Kasumi-1 (cell line): Measurements from ENCODE around the gene CNTLN.
"Not testable (repeated sequence)": the region's sequence is repeated elsewhere in the genome, so short reads cannot be mapped to it uniquely, and the experiment has no call there.

Experiments used
- DNase-seq, 2 experiments: peaks; one replicate each; lab custom pipeline; 2025; lab: John Stamatoyannopoulos, UW

Gene CNTLN

DNA sequence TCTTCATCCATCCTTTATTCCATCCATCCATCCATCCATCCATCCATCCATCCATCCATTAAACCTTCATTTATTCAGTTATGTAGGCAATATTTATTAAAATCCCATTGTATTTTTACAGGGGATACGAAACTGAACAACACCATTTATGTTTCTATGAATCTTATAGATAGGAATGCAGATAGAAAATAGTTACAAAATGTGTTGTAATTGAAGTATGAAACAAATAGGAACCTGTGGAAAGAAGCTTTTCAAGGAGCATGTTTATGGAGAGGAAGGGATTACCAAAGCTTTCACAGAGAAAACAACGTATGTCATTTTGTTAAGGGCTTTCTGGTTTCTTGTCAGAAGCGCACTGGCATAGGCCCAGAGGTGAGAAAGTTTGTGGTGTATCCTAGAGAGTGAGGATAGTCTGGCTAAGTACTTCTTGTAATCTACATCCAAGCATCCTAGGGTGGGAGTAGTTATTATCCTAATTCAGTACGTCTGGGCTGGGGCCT lies 184.0 kb downstream of the CNTLN start:
- DNase-seq = no peak

DNA sequence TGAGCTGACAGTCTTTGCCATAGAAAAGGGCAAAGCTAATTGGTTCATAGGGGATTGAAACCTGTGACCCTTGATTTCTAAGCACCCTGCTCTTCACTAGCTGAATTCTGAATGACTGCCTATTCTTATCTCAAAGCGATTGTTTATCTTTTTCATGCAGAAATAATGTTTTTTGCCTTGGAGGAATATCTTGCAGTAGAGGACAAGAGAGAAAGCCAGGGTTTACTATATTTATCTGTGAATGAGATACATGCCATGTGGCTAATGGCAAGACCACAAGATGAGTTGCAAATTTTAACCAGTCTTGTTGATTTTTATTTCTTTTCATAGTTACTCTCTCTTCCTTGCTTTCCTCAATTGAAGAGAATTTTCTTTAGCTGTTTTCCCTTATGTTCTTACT lies 185.0 kb downstream of the CNTLN start:
- DNase-seq = no peak

DNA sequence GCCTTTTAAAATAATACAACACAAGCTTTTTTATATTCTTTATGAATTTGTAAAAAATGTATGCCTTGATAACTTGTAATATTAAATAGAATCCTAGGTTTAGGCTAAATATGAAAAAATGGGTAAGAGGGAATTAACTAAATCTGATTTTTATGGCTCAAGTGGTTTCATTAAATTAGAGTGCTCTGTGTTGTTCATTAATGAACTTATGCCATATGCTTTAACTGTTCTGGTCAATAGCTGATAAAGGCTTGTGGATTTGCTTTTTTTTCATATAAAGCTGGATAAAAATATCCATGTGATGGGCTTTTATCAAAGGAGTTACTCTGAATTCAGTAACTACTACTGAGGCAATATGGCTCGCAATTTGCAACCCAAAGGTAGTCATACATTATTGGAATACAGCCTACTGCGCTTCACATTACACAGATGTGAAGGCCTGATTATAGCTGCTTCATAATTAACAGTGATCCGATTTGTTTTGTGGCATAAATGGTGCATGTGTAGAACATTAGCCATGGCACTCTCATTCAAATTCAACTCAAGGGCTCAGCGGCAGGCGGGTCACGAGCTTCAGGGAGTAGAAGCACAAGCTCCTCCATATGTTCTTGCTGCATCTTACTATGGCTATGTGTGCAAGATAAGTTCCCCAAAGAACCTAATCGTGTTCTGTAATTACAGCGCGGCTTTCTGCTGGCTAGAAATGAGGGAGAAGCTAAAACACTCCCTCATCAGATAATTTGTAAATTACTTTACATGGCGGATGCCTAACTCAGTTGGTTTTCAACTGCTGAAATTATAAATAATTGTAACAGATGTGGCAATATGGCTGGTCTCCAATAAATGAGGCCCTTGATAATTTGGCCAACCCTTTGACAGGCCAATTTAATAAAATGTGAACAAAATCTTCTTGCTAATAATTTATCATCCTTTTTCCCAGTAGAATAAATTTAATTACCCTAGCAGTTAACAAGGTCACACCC lies 188.3 kb downstream of the CNTLN start:
- DNase-seq = no peak

DNA sequence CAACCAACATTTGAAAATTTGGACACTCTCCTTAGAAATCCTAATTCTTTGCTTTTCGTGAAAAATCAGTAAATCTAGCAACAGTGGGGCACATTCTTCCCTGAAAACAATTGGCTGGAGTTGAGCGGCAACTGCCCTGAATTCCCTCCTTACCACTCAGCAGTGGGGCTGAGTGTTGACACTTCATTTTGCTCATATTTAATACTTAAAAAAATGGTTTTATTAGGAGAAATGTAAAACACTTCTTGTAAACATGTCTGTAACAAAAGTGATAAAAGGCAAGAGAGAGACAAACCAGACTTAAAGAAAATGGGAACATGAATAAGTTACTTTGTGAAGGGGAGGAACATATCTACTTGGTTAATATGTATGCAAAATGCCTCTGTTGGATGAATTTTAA lies 193.5 kb downstream of the CNTLN start:
- no peak for DNase-seq

DNA sequence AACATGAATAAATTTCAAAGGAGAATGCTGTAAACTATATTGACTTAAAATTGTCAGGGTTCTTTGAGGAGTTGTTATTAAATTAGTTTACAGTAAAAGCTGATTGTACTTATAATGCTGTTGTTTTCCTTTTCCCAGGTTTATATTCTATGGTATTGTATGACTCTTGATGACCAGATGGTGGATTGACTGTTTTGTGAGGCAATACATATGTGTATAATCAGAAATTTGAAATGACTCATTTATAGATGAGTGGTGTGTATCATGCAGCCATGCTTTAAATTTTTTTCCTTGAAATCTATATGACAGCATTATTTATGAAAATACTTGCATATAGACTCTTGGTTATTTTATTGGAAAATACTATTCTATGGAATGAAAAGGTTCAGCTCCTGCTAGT lies 195.3 kb downstream of the CNTLN start:
- no peak for DNase-seq

DNA sequence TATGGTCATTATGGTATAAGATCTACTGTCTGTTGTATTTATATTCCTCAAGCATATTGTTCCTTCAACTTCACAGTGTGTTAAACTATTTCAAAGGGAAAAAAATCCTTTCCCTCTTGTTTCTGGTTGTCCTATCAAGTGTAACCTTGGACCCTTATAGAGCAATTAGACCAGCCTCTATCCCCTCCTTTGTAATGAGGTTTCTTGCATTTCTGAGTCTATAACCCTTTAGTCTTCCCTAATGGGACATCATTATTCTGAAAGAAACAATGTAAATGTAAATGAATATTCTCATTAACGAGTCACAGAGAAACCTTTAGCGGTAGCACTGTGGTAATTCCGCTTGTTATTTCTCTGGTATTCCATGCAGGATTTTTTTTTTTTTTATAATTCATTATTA lies 197.3 kb downstream of the CNTLN start:
- DNase-seq = no peak

DNA sequence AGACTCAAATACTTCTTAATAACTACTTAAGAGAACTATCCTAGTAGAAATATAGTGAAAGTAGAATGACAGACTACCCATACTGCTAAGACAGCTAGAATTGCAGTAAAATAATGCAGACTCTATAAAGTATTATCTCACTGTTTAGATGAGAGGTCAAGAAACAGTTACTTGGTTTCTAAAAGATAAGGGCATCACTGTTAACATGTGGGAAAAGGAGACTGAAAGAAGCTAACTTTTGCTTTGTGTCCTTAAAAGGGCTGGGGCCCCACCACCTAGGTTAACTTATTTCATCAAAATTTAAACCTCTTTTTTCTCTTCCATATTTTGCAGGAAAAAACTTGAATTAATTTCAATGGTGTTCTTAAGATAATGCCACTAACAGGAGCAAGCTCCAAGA lies 204.3 kb downstream of the CNTLN start:
- no peak for DNase-seq

DNA sequence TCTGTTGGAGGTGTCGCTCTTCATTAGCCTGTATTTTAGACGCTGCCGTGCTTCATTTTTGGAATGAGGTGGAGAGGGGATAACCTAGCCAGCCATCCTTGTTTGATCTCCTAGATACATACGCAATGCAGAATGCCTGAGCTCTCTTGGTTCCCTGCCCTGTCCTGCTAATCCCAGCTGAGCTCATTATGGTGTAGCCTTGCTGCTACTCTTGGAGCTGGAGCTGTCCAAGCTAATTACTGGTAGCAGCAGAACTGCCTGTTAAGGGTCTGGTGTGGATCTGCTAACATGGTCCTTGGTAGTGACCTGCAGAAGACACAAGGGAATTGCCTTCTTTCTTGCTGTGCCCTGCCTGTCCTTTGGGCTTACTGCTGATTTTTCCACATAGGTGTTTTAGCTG lies 207.9 kb downstream of the CNTLN start:
- no peak for DNase-seq

DNA sequence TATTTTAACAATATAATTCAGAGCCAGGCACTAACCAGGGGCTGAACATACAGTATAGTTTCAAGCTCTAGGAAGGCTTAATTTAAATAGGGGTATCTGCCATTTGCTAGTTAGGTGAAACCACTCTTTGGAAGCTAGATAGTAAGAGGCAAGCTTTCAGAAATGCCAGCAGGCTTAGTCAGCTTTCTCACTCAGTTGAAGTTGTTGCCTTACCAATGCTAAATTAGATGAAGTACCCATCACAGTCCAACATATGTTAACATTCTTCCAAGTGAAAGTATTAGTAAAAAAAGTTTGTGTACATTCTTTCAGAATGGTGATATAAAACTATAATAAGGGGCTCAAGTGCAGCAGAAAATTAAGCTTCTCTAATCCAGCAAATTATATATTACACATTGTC lies 215.0 kb downstream of the CNTLN start:
- DNase-seq = no peak

DNA sequence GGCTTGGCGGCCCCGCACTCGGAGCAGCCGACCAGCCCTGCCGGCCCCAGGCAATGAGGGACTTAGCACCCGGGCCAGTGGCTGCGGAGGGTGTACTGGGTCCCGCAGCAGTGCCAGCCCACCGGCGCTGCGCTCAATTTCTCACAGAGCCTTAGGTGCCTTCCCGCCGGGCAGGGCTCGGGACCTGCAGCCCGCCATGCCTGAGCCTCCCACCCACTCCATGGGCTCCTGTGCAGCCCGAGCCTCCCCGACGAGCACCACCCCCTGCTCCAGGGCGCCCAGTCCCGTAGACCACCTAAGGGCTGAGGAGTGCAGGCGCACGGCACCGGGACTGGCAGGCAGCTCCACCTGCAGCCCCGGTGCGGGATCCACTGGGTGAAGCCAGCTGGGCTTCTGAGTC lies 219.2 kb downstream of the CNTLN start:
- not testable (repeated sequence) for DNase-seq

DNA sequence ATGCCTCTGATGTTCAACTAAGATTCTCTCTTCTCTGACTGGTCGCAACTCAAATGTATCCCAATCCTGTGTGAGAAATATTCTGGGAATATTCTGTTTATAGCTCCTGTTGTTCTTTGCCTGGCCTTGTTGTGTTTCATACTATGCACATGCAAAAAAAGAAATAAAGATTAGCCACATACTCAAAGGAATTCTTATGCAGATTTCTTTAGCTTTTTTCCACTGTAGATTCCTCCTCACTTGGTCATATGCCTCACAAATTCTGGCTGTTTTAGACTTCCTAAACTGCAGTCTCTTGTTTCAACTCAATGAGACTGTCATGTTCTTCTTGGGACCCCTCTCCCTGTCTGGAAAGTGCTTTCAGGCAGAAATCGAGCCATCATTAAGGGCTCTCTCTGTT lies 226.5 kb downstream of the CNTLN start:
- DNase-seq = no peak

DNA sequence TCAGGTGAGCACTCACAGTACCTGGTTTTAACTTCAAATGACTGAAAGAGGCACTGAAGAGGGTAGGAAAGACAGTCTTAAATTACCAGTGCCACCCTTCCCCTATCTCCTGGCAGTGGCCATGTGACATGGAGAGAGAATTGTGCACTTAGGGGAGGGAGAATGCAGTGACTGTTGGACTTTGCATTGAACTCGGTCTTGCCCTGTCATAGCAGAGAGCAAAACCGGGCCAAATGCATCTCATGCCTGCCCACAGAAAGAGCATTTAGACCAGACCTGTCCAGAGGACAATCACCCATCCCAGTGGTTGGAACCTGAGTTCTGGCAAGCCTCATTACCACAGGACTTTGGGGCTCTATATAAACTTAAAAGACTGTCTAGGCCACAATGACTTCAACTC lies 232.2 kb downstream of the CNTLN start:
- DNase-seq = no peak

DNA sequence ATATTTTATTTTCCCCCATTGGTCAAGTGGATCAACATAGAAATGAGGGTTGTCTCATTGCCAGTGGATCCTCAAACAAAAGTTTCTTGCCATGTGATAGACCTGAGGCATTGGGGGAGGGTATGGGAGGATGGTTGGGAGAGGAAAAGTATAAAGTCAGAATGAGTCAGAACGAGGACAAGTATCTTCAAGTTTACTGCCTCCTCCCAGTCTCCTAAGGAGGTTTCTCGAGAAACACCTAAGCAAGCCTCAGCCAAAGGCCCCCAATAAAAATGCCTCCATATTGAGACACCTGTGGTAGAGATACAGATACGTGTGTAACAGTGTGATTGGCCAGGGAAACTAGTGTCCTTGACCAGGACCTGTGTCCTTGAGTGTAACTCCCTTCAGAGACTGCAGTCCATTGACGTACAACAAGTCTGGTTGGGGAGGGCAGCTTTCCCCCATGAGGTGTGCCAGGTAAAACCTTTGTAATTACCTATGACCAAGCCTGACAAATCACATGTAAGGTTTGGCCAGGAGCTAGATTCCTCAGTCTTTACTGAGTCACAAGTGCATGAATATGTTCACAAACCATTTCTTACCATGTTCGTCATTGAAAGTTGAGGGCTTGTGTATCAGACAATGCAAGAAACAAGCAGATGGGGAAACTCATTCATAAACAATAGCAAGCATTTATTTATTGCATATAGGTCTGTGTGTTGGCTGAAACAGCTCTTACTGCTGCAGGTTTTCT lies 245.5 kb downstream of the CNTLN start:
- no peak for DNase-seq

DNA sequence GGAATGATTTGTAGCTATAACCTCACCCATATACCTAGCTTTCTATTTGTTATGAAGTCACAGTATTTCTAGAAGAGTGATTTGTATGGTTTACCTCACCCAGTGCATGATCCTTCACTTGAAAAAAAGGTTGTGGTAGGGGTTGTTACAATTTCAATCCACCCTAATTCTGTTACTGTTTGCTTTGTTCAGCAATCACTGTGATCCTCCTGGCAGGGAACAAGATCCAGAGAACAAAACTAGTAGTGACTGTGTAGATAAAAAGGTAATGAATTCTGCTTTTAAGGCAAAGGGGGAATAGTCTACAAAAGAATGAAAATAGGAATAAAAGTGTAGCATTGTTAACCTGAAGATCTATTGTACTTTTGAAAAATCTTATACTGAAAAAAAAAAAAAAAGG lies 252.7 kb downstream of the CNTLN start:
- no peak for DNase-seq

DNA sequence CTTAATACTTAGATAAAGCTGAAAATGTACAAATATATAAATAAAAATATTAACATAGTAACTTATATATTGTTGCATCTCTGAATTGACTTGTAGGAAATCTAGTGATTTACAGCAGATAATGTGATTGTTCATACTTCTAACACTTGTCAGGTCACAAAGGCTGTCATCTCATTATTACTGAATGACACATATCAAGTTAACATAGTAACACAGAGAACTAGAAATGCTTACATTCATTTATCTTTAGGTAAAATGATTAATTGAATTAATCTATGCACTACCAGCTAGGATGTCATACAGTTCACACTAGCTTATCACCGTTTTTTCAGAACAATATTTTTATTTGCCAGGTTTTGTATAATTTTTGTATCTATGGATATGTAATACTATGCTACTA lies 254.2 kb downstream of the CNTLN start:
- DNase-seq = no peak

DNA sequence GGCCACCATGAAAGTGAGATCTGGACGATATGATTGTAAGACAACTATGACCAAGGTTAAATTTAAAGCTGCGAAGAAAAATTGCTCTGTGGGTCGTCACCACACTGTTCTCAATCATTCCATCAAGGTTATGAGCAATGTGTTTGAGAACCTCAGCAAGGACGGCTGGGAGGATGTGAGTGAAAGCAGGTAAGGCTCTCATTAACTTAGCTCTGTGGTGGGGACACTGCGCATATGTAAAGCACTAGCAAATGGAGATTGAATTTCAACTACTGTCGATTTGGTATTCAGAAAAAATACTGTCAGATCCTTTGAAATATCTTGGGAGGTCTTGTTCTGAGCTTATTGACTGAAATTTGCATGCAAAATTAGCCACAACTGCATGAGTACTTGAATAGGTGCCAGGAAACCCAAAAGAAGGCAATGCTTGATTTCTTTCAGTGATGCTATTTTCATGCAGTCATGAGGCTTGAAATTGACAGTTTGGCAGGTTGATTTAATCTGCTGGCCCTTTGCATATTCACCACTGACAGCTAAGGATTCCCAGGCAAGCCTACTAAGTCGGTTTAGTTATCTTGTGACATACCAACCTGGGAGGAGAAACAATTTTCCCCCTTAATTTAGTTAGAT lies 260.2 kb downstream of the CNTLN start:
- no peak for DNase-seq

DNA sequence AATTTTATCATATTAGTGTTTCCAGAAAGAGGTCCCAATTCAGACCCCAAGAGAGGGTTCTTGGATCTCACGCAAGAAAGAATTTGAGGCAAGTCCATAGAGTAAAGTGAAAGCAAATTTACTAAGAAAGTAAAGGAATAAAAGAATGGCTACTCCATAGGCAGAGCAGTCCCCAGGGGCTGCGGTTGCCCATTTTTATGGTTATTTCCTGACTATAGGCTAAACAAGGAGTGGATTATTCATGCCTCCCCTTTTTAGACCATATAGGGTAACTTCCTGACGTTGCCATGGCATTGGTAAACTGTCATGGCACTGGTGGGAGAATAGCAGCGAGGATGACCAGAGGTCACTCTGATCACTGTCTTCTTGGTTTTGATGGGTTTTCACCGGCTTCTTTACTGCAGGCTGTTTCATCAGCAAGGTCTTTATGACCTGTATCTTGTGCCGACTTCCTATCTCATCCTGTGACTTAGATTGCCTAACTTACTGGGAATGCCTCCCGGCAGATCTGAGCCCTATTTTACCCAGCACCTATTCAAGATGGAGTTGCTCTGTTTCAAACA lies 262.4 kb downstream of the CNTLN start:
- not testable (repeated sequence) for DNase-seq

DNA sequence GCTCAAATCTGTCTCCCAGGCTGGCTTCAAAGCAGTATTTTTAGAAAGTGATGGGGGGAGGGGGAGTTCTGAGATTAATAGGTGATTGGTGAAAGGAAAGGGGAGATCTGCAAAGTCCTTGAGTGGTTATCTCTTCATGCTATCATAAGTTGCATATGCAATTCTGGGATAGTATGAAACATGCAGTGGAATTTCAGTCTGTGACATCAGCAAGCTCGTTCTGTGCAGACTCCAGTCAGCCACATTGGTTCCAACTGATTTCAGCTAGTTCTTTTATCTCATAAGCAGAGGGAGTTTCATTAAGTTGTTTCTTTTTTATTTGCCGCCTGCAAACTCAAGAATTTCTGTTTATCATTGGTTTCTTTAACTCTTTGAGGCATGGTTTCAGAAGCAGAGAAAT lies 263.5 kb downstream of the CNTLN start:
- no peak for DNase-seq

DNA sequence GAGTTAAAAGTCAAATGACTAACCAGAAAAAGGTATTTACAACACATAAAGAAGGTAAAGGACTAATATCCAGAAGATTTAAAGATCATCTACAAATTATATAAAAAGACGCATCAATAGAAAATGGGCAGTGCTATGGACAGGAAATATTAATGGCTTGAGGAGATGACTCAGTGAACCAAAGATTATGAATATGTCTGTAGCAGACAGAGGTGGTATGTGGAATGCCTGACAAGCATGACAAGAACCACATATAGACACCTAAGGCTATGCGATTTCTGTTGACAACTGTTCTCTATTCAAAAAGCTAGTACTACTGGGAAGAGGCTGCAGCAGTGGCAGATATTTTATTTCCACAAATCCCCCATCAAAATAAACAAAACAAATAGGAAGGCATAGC lies 267.0 kb downstream of the CNTLN start:
- DNase-seq = no peak

DNA sequence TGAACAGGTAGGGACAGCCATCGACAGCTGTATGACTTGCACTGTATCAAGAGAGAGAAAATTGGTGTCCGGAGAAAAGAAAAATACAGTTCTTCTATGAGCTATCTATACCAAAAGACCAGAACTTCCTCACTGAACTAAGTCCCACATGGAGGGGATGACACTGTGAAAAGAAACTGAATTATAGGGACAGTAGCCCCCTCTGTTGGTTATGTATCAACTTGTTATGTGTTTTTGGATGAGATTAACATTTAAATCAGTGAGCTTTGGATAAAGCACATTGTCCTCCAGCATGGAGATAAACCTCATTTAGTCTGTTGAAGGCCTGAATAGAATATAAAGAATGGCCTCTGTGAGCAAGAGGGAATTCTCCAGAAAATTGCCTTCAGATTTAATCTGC lies 267.5 kb downstream of the CNTLN start:
- DNase-seq = peak; percentile 31 to 51

DNA sequence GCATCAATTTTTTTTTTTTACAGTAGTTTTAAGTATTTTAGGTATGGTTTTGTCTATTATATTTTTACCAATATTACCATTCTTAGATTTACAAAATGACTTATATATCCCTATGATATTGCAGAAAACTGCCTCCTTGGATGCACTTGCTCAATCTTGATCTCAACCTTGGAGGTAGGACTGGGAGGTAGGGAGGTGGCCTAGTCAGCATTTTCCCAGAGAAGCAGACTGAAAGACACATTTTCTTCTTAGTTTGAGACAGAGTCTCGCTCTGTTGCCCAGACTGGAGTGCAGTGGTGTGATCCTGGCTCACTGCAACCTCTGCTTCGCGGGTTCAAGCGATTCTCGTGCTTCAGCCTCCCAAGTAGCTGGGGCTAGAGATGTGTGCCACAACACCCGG lies 268.7 kb downstream of the CNTLN start:
- no peak for DNase-seq

DNA sequence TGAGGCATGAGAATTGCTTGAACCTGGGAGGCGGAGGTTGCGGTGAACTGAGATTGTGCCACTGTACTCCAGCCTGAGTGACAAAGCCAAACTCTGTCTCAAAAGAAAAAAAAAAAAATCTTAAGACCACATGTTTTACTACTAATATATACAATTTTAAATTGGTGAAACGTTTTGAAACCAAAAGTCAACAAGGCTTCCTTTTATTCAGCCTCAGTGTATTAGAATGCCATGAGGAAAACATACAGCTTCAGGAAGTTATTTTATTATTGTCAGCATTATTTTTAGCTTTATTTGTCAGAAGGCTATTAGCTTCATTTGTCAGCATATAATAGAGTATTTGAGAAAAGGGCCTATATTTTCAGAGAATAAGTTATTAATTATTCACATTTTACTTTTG lies 280.1 kb downstream of the CNTLN start:
- DNase-seq = no peak
